ENCODE results near the gene GPX4. TPM values are rescaled to one million over a fixed set of nuclear protein-coding genes. Genes with fewer than 3 reads are reported as not detected.

The GPX4 gene
- total RNA-seq, 2 experiments from 2014 or later: 225 to 231 TPM

- peaks cover 57% of the 10 kb centered on the region for H3K36me3 Mint-ChIP-seq
- H3K27ac Mint-ChIP-seq: no peak overlapping the region
These were observed 29.1 kb upstream of the GPX4 start for GRCh38 chr19:1074544-1075283.

GRCh38 chr19:1076046-1076386 is 27.8 kb upstream of the GPX4 start:
- DNase-seq: no peak
- Mint-ChIP-seq H3K4me3 (peak overlapping the region; percentile 42), H3K27me3 (no peaks in the 10 kb centered on the region), H3K36me3 (peaks cover 62% of the 10 kb centered on the region), H3K27ac (peak overlapping the region; percentile 80), H3K9me3 (no peaks in the 10 kb centered on the region), H3K4me1 (peaks cover 51% of the 10 kb centered on the region)

More at GRCh38 chr19:1074544-1075283, 29.1 kb upstream of the GPX4 start:
- Mint-ChIP-seq H3K4me1 (peaks cover 48% of the 10 kb centered on the region), H3K27me3 (no peaks in the 10 kb centered on the region), H3K4me3 (peak overlapping the region; percentile 42), H3K9me3 (no peaks in the 10 kb centered on the region)
- DNase-seq: peak; percentile 83

GRCh38 chr19:1076951-1077350 is 26.8 kb upstream of the GPX4 start:
- H3K36me3 Mint-ChIP-seq: peaks cover 60% of the 10 kb centered on the region
- H3K9me3 Mint-ChIP-seq: no peaks in the 10 kb centered on the region
- H3K27ac Mint-ChIP-seq: peak overlapping the region; percentile 86
- peak; percentile 95 for DNase-seq
- peaks cover 47% of the 10 kb centered on the region for H3K4me1 Mint-ChIP-seq
- H3K27me3 Mint-ChIP-seq: no peaks in the 10 kb centered on the region
- peak overlapping the region; percentile 70 for H3K4me3 Mint-ChIP-seq

GRCh38 chr19:1079566-1080111 is 24.2 kb upstream of the GPX4 start:
- Mint-ChIP-seq H3K4me1 (peaks cover 41% of the 10 kb centered on the region), H3K27ac (peak overlapping the region; percentile 68), H3K9me3 (no peaks in the 10 kb centered on the region), H3K36me3 (peaks cover 57% of the 10 kb centered on the region), H3K27me3 (no peaks in the 10 kb centered on the region), H3K4me3 (peak overlapping the region; percentile 34)
- peak; percentile 87 for DNase-seq

- H3K4me1 Mint-ChIP-seq: peaks cover 45% of the 10 kb centered on the region
- H3K27me3 Mint-ChIP-seq: peaks cover 4% of the 10 kb centered on the region
- peaks cover 62% of the 10 kb centered on the region for H3K36me3 Mint-ChIP-seq
- DNase-seq: no peak
- H3K27ac Mint-ChIP-seq: peak overlapping the region; percentile 25
- H3K9me3 Mint-ChIP-seq: no peaks in the 10 kb centered on the region
- peak overlapping the region; percentile 14 for H3K4me3 Mint-ChIP-seq
These were observed 23.2 kb upstream of the GPX4 start for GRCh38 chr19:1080360-1081161.

- Mint-ChIP-seq H3K4me1 (peaks cover 38% of the 10 kb centered on the region), H3K36me3 (peaks cover 57% of the 10 kb centered on the region), H3K9me3 (no peaks in the 10 kb centered on the region), H3K27ac (no peak overlapping the region), H3K27me3 (peaks cover 4% of the 10 kb centered on the region), H3K4me3 (peak overlapping the region; percentile 14)
- no peak for DNase-seq
These were observed 22.3 kb upstream of the GPX4 start for GRCh38 chr19:1081301-1082164.

- Mint-ChIP-seq H3K27ac (peak overlapping the region; percentile 21), H3K27me3 (peaks cover 4% of the 10 kb centered on the region), H3K4me1 (peaks cover 33% of the 10 kb centered on the region), H3K36me3 (peaks cover 52% of the 10 kb centered on the region), H3K9me3 (no peaks in the 10 kb centered on the region), H3K4me3 (no peak overlapping the region)
- peak; percentile 86 for DNase-seq
These were observed 21.4 kb upstream of the GPX4 start for GRCh38 chr19:1082165-1082927.

- peaks cover 4% of the 10 kb centered on the region for H3K27me3 Mint-ChIP-seq
- peaks cover 34% of the 10 kb centered on the region for H3K4me1 Mint-ChIP-seq
- H3K36me3 Mint-ChIP-seq: peaks cover 48% of the 10 kb centered on the region
- no peak overlapping the region for H3K4me3 Mint-ChIP-seq
- no peak overlapping the region for H3K27ac Mint-ChIP-seq
- no peak for DNase-seq
- H3K9me3 Mint-ChIP-seq: no peaks in the 10 kb centered on the region
These were observed 20.6 kb upstream of the GPX4 start for GRCh38 chr19:1082928-1083816.

- DNase-seq: peak; percentile 54
- peaks cover 53% of the 10 kb centered on the region for H3K36me3 Mint-ChIP-seq
- H3K27ac Mint-ChIP-seq: peak overlapping the region; percentile 77
- H3K4me3 Mint-ChIP-seq: no peak overlapping the region
- H3K9me3 Mint-ChIP-seq: no peaks in the 10 kb centered on the region
- peaks cover 40% of the 10 kb centered on the region for H3K4me1 Mint-ChIP-seq
- peaks cover 4% of the 10 kb centered on the region for H3K27me3 Mint-ChIP-seq
These were observed 19.5 kb upstream of the GPX4 start for GRCh38 chr19:1084024-1084868.

GRCh38 chr19:1085053-1085658 is 18.6 kb upstream of the GPX4 start:
- peaks cover 38% of the 10 kb centered on the region for H3K4me1 Mint-ChIP-seq
- no peaks in the 10 kb centered on the region for H3K9me3 Mint-ChIP-seq

GRCh38 chr19:1085676-1086442 is 17.9 kb upstream of the GPX4 start:
- peaks cover 48% of the 10 kb centered on the region for H3K36me3 Mint-ChIP-seq
- no peak overlapping the region for H3K4me3 Mint-ChIP-seq

More at GRCh38 chr19:1085053-1085658, 18.6 kb upstream of the GPX4 start:
- Mint-ChIP-seq H3K27ac (peak overlapping the region; percentile 77), H3K4me3 (no peak overlapping the region), H3K27me3 (peaks cover 4% of the 10 kb centered on the region), H3K36me3 (peaks cover 48% of the 10 kb centered on the region)
- DNase-seq: no peak

GRCh38 chr19:1086613-1087012 is 17.2 kb upstream of the GPX4 start:
- no peak overlapping the region for H3K4me3 Mint-ChIP-seq
- peaks cover 46% of the 10 kb centered on the region for H3K36me3 Mint-ChIP-seq
- peaks cover 43% of the 10 kb centered on the region for H3K4me1 Mint-ChIP-seq
- DNase-seq: no peak
- peak overlapping the region; percentile 58 for H3K27ac Mint-ChIP-seq
- H3K27me3 Mint-ChIP-seq: peaks cover 4% of the 10 kb centered on the region
- no peaks in the 10 kb centered on the region for H3K9me3 Mint-ChIP-seq

More at GRCh38 chr19:1085676-1086442, 17.9 kb upstream of the GPX4 start:
- peaks cover 4% of the 10 kb centered on the region for H3K27me3 Mint-ChIP-seq
- H3K4me1 Mint-ChIP-seq: peaks cover 40% of the 10 kb centered on the region
- no peak for DNase-seq
- H3K27ac Mint-ChIP-seq: peak overlapping the region; percentile 58
- no peaks in the 10 kb centered on the region for H3K9me3 Mint-ChIP-seq
